Skeletal muscle tissue (tissue), 4 donors: ENCODE data around the gene ZFAND3. TPM values are rescaled to one million over a fixed set of nuclear protein-coding genes. Genes with fewer than 3 reads are reported as not detected.

Source experiments
- H3K27ac ChIP-seq: one replicate; pipeline ENCODE4 v1.7.0; 2013; ENCODE audit warnings: mild to moderate bottlenecking, low read depth, low read length, inconsistent platforms
- H3K27me3 ChIP-seq, 3 donors: one replicate each; pipeline ENCODE4 v1.7.0; 2013; ENCODE audit warnings: low read length in 3 of 3; ENCODE audit not compliant: control insufficient read depth in 3 of 3, insufficient read depth in 3 of 3
- H3K36me3 ChIP-seq, 3 donors: one replicate each; pipeline ENCODE4 v1.7.0; 2013; ENCODE audit warnings: low read length in 3 of 3; ENCODE audit not compliant: control insufficient read depth in 3 of 3, insufficient read depth in 3 of 3
- H3K4me1 ChIP-seq, 3 donors: one replicate each; pipeline ENCODE4 v1.7.0; 2013; ENCODE audit warnings: low read length in 3 of 3, mild to moderate bottlenecking in 3 of 3; ENCODE audit not compliant: control insufficient read depth in 3 of 3, insufficient read depth in 3 of 3
- H3K4me3 ChIP-seq, 3 donors: one replicate each; pipeline ENCODE4 v1.7.0; 2013; ENCODE audit warnings: low read length in 3 of 3
- H3K9ac ChIP-seq, 3 donors: one replicate each; pipeline ENCODE4 v1.7.0; 2013; ENCODE audit warnings: low read length in 3 of 3, mild to moderate bottlenecking in 3 of 3, moderate library complexity in 2 of 3, low read depth in 1 of 3
- H3K9me3 ChIP-seq, 3 donors: one replicate each; pipeline ENCODE4 v1.7.0; 2013; ENCODE audit warnings: low read length in 3 of 3; ENCODE audit not compliant: control insufficient read depth in 3 of 3
- total RNA-seq: library from RNA; depleted of rRNA; stranded (reverse); fragments of >200 nt; gene quantifications from one replicate; pipeline ENCODE4 v1.2.3, GENCODE V29; 2014
- donor health status: Osteomylitis.

The ZFAND3 gene
- total RNA-seq, 1 donor from 2014 or later, result 23.0 TPM

DNA sequence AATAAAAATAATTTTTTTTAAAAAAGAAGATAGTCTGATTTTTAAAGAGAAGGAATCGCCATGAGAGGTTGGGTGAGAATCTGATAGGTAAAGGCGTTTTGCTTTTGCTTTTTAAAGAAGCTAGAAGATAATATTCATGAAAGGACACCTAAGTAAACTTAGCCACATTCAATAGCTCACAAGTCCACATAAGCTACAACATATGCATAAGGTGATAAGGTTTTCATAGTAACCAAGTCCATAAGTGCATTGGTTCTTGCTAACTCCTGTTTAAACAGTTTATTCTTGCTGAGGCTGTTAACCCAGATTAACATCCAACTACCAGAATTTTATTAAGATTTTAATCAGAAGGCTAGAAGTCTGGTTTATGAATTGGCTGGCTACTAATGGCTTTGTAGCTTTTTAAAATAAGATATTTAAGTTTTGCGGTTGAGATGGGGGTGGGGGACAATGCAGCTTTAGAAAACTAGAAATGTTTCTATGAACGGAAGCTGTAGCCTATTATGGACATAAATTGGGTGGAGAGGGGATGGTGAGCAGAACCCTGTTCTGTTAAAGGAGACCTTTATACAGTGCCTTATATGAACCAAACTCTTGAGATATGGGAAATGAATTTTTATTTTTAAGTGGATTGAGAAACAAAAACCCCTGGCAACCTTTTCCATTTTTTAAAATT is 235.1 kb downstream of the ZFAND3 start:
- Histone ChIP-seq H3K36me3 (no peaks in the 10 kb centered on the region), H3K27me3 (no peaks in the 10 kb centered on the region), H3K4me3 (no peak overlapping the region), H3K4me1 (peaks cover 0 to 6% (median 0%) of the 10 kb centered on the region in 3 donors), H3K27ac (no peak overlapping the region), H3K9me3 (no peaks in the 10 kb centered on the region), H3K9ac (no peak overlapping the region)

DNA sequence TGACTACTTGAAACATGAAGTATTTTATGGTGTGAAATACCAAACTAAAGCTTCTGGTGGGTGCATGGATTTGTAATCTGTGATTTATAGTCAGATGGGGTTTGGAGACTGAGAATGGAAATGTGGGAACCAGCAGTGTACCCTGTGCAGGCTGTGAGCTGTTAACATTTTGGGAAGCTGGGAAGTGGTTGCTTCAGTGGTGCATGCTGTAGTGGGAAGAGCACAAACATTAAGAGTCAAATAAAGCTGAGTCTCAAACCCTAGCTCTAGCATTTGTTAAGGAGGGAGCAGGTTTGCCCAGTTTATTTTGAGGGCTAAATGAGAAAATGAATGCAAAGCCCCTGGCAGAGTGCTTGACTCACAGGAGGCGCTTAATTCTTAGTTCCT is 235.7 kb downstream of the ZFAND3 start:
- no peaks in the 10 kb centered on the region for H3K36me3 ChIP-seq
- H3K9ac ChIP-seq, result no peak overlapping the region
- no peak overlapping the region for H3K4me3 ChIP-seq
- peaks cover 0 to 3% (median 0%) of the 10 kb centered on the region in 3 donors for H3K4me1 ChIP-seq
- no peaks in the 10 kb centered on the region for H3K9me3 ChIP-seq
- H3K27me3 ChIP-seq, result no peaks in the 10 kb centered on the region
- no peak overlapping the region for H3K27ac ChIP-seq

DNA sequence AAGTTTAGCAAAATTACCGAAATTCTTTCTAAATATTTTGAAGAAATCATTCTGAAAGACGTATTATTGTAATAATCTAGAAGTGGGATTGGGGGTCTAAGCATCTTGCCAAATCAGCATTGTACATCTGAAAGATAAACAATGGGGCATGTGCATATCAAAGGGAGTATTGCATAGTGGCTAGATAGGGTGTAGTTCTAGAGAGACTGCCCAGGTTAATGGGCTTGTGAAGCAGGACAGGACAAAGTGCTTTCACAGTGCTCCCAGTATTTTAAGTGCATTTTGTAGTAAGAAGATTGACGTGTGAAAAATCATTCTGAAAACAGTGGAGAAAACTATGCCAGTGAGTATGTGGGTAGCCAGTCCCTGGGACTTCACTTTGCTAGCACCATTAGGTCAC is 236.8 kb downstream of the ZFAND3 start:
- H3K9ac ChIP-seq, result no peak overlapping the region
- H3K36me3 ChIP-seq, result peaks cover 0 to under 1% (median 0%) of the 10 kb centered on the region in 3 donors
- no peak overlapping the region for H3K4me3 ChIP-seq
- no peaks in the 10 kb centered on the region for H3K9me3 ChIP-seq
- H3K4me1 ChIP-seq, result no peaks in the 10 kb centered on the region
- H3K27me3 ChIP-seq, result no peaks in the 10 kb centered on the region
- no peak overlapping the region for H3K27ac ChIP-seq

DNA sequence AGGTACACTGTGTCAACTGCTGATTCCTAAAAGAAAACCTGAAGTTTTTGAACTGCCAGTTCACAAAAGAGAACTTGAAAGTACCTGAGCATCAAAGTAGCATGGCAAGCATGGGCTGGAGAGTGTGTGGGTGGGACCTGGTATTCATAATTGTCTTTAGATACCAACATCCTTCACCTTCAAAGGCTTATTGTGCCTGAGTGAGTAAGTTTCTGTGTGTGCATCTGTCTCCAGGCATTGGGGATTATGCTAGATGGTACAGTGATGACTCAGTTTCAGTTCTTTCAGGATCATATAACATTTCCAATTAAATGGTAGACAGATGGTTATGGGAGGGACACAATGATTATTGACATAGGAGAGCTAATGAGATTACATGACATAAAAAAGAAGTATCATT is 238.5 kb downstream of the ZFAND3 start:
- Histone ChIP-seq H3K4me1 (no peaks in the 10 kb centered on the region), H3K4me3 (no peak overlapping the region), H3K27me3 (no peaks in the 10 kb centered on the region), H3K36me3 (peaks cover 5 to 12% (median 8%) of the 10 kb centered on the region in 3 donors), H3K9me3 (no peaks in the 10 kb centered on the region), H3K9ac (no peak overlapping the region), H3K27ac (no peak overlapping the region)

DNA sequence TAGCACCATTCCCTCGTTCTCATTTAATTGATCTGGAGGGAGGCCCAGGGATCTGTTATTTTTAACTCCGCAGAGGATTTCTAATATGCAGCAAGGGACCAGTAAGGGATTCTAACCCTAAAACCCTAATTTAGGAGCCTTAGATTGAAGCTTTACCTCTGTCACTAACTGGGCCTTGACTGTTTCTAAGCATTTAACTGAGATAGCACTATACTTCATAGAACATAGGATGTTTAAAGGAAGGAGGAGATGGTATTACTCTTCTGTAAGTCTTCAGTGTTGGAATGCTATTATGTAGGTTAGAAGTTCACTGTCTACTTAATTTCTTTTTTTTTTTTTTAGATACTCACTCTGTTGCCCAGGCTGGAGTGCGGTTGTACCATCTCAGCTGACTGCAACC is 242.5 kb downstream of the ZFAND3 start:
- no peak overlapping the region for H3K27ac ChIP-seq
- no peaks in the 10 kb centered on the region for H3K9me3 ChIP-seq
- no peak overlapping the region for H3K9ac ChIP-seq
- no peaks in the 10 kb centered on the region for H3K4me1 ChIP-seq
- H3K27me3 ChIP-seq, result no peaks in the 10 kb centered on the region
- no peak overlapping the region for H3K4me3 ChIP-seq
- peaks cover 5 to 17% (median 8%) of the 10 kb centered on the region in 3 donors for H3K36me3 ChIP-seq

DNA sequence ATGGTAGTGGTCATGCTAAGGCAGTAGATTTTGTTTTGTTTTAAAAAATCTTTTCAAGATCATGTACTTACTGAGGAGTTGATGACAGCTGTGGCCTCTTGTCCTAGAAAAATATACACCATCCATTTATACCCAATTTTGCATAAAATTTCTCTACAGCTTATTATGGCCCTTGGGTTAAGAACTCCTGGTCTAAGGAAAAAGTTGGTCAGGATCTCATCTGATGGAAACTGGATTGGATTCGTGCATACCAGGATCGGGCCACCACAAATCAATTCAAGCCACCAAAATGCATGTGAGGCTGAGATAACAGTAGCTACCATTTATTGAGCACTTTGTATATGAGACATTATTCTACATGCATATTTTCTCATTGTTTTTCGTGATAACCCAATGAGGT is 244.4 kb downstream of the ZFAND3 start:
- Histone ChIP-seq H3K27me3 (no peaks in the 10 kb centered on the region), H3K4me1 (no peaks in the 10 kb centered on the region), H3K9ac (no peak overlapping the region), H3K36me3 (peaks cover 5 to 17% (median 8%) of the 10 kb centered on the region in 3 donors), H3K4me3 (no peak overlapping the region), H3K27ac (no peak overlapping the region), H3K9me3 (no peaks in the 10 kb centered on the region)

DNA sequence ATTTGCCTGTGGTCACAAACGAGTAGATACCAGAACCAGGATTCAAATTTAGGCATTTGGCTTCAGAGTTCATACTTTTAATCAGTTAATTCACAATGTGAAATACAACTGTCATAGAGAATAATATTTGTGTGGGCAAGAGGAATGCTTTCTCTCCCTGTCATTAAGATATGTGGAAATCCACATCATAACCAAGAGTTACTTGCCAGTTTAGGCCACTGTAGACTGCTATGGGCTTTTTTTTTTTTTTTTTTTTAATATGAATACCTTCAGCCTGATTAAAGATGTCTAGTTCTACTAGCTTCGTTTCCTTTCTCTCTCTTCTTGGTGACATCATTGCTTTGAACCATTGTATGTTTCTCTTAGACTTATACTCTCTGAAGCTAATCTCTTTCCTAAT is 244.9 kb downstream of the ZFAND3 start:
- H3K9me3 ChIP-seq, result no peaks in the 10 kb centered on the region
- no peaks in the 10 kb centered on the region for H3K4me1 ChIP-seq
- H3K27ac ChIP-seq, result no peak overlapping the region
- H3K36me3 ChIP-seq, result peaks cover 5 to 17% (median 8%) of the 10 kb centered on the region in 3 donors
- H3K4me3 ChIP-seq, result no peak overlapping the region
- no peak overlapping the region for H3K9ac ChIP-seq
- no peaks in the 10 kb centered on the region for H3K27me3 ChIP-seq

DNA sequence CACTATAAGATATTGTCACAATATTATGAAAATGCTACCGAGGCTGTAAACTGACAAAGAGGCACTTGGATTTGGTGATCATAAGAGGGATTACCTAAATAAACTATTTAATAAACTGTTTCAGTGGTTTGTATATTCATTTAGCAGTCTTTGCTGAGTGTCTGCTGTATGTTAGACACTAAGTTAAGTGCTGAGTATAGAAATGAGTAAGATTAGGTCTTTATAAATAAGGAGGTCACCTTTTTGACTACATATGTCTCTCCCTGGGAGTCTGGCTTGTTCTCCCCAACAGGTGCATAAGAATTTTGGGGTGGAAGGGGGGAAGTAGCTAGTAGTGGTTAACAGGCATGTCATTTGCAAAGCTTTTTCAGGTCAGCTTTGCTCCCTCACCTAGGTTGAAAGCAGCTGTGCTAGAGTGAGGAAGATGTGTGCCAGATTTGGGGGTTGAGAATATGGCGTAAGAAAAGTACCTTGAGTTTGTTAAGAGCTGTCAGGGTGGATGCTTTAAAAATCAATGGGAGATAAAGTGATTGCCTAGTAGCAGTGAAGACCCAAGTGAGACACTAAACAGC is 246.3 kb downstream of the ZFAND3 start:
- Histone ChIP-seq H3K4me3 (no peak overlapping the region), H3K4me1 (no peaks in the 10 kb centered on the region), H3K36me3 (peaks cover 5 to 17% (median 8%) of the 10 kb centered on the region in 3 donors), H3K27me3 (no peaks in the 10 kb centered on the region), H3K9ac (no peak overlapping the region), H3K27ac (no peak overlapping the region), H3K9me3 (no peaks in the 10 kb centered on the region)

DNA sequence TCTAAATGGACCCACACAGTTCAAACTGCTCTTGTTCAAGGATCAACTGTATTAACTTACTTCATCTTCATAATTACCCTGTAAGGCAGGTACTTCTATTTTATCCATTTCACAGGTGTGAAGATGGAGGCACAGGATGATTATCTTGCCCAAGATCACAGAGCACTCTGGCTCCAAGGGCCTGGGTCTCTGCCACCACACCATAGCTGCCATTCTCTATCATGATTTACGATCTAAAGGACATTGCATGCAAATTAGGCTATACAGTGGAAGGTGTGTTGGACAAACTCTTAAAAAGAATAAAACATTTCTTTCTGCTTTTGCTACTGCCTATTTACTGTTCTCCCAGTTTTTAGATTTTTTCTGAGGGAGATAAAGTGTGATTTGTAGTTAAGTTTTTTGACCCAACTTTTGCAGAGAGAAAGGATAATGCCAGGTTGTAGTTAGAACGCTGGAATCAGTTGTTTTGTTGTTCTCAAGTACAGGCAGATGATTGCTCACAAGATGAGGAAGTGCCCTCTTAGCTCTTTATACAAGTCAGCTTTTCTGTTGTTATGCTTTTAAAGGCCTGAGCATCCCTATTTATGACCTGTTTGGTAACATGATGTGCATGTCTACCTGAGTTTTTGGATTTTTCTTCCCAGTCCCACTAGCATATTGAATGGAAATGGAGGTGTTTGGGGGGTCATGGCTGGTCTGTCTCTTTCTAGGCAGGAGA is 247.9 kb downstream of the ZFAND3 start:
- Histone ChIP-seq H3K9me3 (no peaks in the 10 kb centered on the region), H3K4me3 (no peak overlapping the region), H3K27ac (no peak overlapping the region), H3K9ac (no peak overlapping the region), H3K4me1 (no peaks in the 10 kb centered on the region), H3K27me3 (no peaks in the 10 kb centered on the region), H3K36me3 (peaks cover 1 to 8% (median 4%) of the 10 kb centered on the region in 3 donors)
